Endometrial microvascular endothelial cells (primary cell): ENCODE measurements around the gene EOLA2. TPM values are rescaled to one million over a fixed set of nuclear protein-coding genes. Genes with fewer than 3 reads are reported as not detected.
"Not testable (repeated sequence)": the region's sequence is repeated elsewhere in the genome, so short reads cannot be mapped to it uniquely, and the experiment has no call there.

Experiments used
- in situ Hi-C: cut with HindIII; loops from 2 replicates; pipeline ENCODE4 v1.10.0; 2017; ENCODE audit warnings: low sequenced_read_pairs, low pct_unique_long_range_greater_than_20kb; ENCODE audit errors: inconsistent ontology term
- total RNA-seq: library from RNA; depleted of rRNA; stranded (reverse); fragments of >200 nt; gene quantifications from one replicate; pipeline ENCODE4 v1.2.3, GENCODE V29; 2015; ENCODE audit errors: inconsistent ontology term

EOLA2 gene
- total RNA-seq, result 38.8 TPM

DNA sequence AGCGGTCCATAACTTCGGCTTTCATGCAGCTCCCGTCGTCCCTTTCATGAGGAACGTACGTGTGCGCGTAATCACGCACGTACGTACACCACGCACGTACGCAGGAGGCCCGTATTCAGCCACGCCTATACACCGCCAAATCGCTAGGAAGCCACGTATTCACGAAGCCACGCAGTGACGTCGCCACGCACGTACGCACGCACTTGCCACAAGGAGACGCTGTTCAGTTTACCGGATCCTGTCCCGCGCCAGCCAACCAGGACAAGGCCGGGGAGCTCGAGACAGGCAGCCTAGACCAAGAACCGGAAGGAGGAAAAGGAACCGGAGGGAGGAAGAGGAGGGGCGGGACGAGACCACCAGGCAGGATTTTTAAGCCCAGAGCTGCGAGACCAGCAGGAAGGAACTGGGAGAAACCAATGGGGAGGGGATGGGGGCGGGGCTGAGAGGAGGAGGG, at the start of gene EOLA2:
TSS of gene EOLA2 (minus strand) at position 65 of the 454 bp plus-strand sequence. CDS start 4,617 bp downstream, outside the sequence.
- in situ Hi-C loops, result no loop called here

DNA sequence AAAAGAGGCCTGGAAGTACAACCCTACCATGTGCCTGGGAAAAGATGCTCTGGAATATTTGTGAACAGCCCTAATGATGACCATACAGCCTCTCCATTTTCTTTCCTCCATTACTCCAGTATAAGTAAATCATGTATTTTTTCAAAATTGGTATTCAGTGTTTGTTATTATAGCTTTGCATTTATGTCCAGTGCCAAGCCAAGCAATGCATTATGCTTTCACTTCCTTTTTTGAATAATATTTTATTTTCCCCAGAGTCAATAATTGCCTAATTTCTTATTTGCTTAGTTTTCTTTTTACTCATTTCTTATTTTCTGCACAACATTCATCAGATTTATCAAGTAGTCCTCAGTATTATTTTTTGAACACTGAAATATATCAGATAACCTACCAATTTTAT, 49.3 kb upstream of the EOLA2 start:
- in situ Hi-C loops, result no loop called here

GRCh38 chrX:149984411-149984810, 46.1 kb upstream of the EOLA2 start:
- in situ Hi-C loops, result no loop called here

DNA sequence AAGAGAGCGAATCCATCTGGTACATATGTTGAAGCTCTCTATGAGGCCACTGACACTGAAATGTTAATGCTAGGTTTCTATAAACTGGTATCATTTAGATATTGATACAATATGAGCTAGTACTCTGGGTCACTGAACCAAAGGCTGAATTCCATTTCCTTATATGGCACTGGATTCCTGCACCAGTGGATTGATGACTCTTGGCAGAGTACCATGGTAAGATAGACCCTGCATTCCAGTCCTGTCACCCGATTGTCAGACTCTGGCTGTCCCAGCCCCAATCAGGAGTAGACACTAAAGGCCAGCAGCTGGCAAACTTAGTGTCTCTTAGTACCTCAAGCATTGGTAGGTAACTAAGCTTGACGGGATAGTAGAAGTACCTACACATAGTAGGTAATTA, 44.0 kb upstream of the EOLA2 start:
- in situ Hi-C loops, result no loop called here

DNA sequence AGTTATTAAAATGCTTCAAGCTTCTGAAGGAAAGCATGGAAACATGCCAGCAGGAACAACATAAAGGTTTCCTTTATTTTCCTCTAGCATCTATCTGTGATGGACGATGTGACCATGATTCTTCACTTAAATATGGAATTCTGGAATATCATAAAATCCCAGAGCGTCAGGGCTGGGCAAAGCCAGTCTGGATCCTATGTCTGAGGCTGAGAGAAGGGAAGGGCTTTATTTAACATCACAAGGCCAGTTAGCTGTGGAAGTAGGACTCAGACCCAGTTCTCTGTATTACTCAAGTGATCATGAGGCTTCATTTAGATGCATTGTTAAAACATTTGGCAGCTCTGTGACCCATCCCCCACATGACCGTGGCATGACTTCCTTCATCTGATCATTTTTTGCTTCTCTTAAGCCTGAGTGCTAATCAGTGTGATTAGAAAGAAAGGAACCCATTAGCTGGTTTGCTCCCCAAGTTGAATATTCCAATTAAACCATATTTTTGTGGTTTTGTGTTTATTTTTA, 40.9 kb upstream of the EOLA2 start:
- in situ Hi-C loops, result no loop called here

DNA sequence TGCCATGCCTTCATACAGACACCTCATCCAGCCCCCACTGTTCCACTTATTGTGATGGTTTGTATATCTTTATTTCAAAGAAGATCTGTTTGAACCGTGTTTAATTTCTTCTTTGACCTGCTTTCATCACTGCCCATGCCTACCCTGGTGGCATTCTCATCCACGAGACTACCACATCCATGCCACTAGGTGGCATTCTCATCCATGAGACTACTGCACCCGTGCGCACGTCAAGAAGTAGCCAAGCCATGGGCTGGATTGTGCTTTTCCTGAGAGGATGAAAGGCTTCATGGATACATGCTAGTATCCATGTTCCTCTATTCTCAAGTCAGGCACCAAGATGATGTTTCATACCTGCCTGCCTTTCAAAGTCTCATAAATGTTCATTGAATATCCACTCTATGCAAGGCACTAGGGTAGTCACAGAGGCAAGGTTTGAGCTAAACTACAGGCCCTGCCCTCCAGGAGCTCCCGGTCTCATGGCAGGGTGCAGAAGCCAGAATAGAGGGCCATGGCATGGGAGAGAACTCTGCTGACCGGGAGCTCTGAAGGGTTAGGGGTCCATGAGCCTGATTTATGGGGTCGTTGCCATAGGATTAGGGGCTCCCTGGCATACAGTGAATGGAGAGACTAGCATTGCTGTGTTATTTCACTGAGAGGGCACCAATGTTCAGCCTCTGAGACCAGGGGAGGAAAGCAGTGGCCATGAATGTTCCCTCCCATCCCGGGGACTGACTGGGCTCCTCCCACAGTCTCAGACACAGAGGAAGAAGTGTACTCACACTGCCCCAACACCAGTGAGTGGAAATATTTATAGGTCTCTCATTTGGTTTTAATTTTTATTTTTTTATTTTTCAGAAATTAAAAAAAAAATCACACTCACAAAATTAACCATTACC, 24.8 kb upstream of the EOLA2 start:
- in situ Hi-C loops, result no loop called here

DNA sequence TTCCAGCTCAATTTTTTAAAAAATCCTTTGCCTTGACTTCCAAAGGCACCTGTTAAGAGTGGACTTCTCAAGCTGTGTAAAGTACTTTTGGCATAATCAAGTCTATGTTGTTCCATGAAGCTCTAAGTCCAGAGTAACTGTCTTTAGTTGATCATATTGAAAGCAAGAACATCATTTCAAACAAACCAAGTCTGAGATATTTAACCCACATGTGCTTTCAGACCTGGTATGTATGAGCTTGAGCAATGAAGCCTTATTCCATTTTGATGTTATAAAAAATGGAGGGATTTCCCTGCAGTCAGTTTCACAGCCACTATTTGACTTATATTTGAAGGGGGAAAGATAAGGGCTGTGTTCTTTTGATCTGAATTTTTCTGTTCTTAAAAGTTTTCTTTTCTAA, 23.7 kb upstream of the EOLA2 start:
- in situ Hi-C loops, result no loop called here

GRCh38 chrX:149961572-149961971, 23.3 kb upstream of the EOLA2 start:
- in situ Hi-C loops, result no loop called here

GRCh38 chrX:149950681-149951080, 12.4 kb upstream of the EOLA2 start:
- in situ Hi-C loops, result no loop called here

DNA sequence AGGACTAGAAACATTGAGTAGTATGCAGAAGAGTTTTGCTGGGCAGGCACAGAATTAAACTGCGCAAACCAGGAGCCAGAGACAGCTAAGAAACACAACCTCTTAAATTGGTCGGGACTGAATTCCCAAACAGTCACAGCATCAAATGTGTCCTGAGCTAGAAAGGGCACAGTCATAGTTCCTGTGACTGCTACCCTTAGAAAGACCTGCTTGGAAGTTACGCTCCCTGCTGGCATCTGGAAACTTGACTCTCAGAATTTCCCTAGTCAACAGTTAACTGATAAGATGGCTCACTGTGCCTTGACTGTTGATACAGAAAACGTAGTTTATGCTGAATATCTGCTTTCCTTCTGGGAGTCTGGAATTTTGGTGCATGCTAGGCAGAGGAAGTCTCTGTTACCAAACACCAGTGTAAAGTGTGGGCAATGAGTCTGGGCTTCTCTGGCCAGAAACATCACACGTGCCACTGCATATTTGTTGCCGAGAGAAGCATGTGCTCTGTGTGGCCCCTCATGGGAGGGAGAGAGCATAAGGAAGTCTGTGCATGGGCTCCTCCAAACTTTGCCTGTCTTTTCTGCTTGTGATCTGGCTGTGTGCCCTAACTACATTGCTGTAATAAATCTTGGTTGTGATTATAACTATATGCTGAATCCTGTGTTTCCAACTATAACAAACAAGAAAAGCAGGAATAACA, 11.6 kb upstream of the EOLA2 start:
- in situ Hi-C loops, result no loop called here

DNA sequence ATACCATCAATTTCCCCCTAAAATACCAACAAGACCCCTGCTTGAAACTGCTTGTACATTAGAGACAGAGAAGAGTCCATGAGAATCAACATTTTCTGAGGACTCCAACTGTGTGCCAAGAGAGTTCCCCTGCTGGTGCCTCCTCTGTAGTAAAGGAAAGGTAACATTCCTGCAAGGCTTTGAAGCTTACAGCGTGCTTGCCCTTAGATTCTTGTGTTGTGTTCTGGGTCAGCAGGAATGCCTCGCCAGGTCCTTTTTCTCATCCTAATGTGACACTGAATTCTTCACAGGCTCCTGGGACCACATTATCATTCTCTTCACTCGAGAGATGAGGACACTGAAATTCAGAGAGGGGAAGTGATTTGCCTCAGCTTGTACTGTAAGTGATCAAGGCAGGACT, 9.7 kb upstream of the EOLA2 start:
- in situ Hi-C loops, result no loop called here

DNA sequence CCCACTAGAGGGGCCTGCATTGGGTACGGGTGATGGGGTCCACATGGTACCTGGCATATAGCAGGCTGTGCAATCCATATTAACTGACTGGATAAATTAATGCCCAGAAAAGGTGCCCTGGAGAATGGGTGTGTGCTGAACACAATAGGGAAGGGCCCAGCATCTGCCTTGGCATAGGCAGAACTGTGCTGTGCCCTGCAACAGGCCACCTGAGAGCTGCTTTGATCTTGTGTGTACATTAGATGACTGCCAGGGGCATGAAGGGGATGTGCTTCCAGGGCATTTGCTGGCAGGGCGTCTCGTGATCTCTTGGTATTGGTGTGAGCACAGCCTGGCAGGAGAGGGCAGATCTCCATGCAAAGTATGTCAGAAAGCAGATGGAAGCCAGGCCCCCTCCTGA, 8.6 kb upstream of the EOLA2 start:
- in situ Hi-C loops, result not testable (repeated sequence)

DNA sequence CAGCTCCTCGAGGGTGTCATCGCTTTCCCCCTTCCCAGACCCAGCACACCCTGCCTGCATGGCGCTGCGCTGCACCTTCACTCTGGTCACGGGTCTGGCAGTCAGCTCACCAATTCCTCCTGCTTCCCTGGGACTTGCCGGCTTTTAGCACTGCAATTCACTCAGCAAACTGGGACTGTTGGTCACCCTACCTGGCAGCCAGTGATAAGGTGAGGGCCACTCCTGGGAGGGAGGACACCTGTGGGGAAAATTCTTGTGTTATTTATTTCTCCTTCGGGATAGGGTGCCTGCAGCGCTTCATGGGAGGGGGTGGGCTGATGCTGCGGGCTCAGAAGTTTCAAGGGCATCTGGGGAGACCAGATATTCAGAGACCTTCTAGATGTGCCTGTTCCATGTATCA, 7.5 kb upstream of the EOLA2 start:
- in situ Hi-C loops, result not testable (repeated sequence)

GRCh38 chrX:149945087-149945670, 6.9 kb upstream of the EOLA2 start:
- in situ Hi-C loops, result not testable (repeated sequence)

DNA sequence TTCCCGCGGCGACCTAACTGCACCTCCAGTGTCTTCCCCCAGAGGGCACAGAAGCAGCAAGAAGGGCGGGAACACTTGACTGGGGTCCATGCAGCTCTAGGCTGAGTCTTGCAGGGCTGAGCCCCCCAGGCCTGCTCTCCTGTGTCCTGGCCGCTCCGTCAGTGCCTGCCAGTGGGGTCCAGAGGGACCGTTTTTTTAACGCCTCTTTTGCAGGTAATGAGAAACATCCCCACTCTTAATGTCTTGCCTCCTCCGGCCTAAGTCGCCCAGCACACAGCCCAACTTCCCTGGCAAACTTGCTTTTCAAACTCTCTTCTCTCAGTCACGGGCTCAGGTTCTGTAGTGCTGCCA, 2.4 kb upstream of the EOLA2 start:
- in situ Hi-C loops, result not testable (repeated sequence)

DNA sequence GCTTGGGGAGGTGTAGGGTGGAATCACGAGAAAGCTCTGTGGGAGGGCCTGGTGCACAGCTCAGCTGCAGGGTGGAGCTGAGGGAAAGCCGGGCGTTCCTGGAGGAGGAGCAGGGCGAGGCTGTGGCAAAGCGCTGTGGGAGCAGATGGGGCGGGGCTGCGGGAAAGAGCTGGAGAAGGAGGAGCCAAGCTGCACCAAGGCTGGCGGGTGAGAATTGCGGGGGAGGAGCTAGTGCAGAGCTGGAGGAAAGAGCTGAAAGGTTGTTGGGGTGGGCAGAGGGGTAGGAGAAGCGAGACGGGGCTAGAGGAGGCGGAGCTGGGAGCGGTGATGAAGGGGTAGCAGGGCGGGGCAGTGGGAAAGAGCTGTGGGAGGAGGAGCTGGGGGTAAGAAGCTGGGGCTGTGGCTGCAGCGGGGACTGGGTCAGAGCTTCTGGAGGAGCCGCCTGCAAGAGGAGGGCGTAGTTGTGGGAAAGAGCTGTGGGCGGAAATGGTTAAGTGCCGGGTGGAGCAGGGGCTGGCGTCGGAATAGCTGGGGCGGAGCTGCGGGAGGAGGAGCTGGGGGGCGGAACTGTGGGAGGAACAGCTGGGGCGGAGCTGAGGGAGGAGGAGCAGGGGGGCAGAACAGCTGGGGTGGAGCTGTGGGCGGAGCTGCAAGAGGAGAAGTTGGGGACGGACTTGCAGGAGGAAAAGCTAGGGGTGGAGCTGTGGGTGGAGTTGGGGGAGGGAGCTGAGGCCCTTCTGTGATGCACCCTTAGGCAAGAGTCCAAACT, 1.8 kb upstream of the EOLA2 start:
- in situ Hi-C loops, result no loop called here

GRCh38 chrX:149939655-149939904, 1.3 kb upstream of the EOLA2 start:
- in situ Hi-C loops, result no loop called here

DNA sequence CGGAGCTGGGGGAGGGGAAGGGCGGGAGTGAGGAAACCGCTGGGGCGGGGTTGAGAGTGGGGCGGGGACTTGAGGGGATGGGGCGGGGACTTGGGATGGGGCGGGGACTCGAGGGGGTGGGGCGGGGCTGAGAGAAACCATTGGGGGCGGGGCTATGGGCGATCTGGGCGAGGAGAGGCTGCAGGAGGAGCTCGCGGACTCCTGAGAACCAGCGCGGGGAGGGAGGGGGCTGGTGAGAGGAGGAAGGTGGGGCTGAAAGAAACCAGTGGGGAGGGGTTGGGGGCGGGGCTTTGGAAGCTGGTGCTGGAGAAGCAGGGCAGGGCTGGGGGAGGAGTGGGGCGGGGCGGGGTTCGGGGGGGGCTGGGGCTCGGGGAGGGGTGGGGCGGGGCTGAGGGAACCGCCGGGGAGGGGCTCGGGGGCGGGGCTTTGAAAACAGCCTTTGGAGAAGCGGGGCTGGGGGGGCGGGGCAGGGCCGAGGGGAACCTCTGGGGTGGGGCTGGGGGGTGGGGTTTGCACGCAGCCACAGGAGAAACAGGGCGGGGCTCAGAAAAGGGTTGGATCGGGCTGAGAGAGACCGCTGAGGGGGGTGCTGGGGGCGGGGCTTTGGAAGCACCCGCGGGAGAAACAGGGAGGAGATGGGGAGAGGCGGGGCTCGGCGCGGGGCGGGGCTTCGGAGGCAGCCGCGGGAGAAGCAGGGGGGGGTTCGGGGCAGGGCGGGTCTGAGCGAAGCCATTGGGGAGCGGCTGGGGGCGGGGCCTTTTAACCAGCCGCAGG, 777 bp upstream of the EOLA2 start:
- in situ Hi-C loops, result no loop called here
